HEK293 (cell line): Measurements from ENCODE around the gene HAO1.

Experiments used
- KLF7 ChIP-seq: fragments of 450-650 bp; formaldehyde crosslinking; IDR thresholded peaks from 2 replicates; pipeline ENCODE4 v1.5.1; 2016; ENCODE audit warnings: missing biosample characterization, missing genetic modification characterization, borderline replicate concordance
- OSR2 ChIP-seq: fragments of 450-650 bp; formaldehyde crosslinking; IDR thresholded peaks from 2 replicates; pipeline ENCODE4 v1.5.1; 2016; ENCODE audit warnings: missing biosample characterization, missing genetic modification characterization
- SETDB1 ChIP-seq: IDR thresholded peaks from one replicate; pipeline ENCODE4 v1.6.1; 2017; ENCODE audit warnings: mild to moderate bottlenecking, low read length, moderate library complexity, mixed read lengths; ENCODE audit not compliant: insufficient read length
- SP7 ChIP-seq: fragments of 450-650 bp; formaldehyde crosslinking; IDR thresholded peaks from 2 replicates; pipeline ENCODE4 v1.5.1; 2016; ENCODE audit warnings: missing biosample characterization, missing genetic modification characterization
- ZEB2 ChIP-seq: fragments of 450-650 bp; formaldehyde crosslinking; IDR thresholded peaks from 2 replicates; pipeline ENCODE4 v1.5.1; 2016; ENCODE audit warnings: missing biosample characterization, missing genetic modification characterization
- ZFP37 ChIP-seq: fragments of 450-650 bp; formaldehyde crosslinking; IDR thresholded peaks from 2 replicates; pipeline ENCODE4 v1.5.1; 2016; ENCODE audit warnings: missing biosample characterization, missing genetic modification characterization
- ZNF133 ChIP-seq: fragments of 450-650 bp; formaldehyde crosslinking; IDR thresholded peaks from 2 replicates; pipeline ENCODE4 v1.5.1; 2016; ENCODE audit warnings: missing biosample characterization, missing genetic modification characterization
- ZNF2 ChIP-seq: fragments of 450-650 bp; formaldehyde crosslinking; IDR thresholded peaks from 2 replicates; pipeline ENCODE4 v1.5.1; 2016; ENCODE audit warnings: missing biosample characterization, missing genetic modification characterization
- ZNF530 ChIP-seq: fragments of 450-650 bp; formaldehyde crosslinking; IDR thresholded peaks from 2 replicates; pipeline ENCODE4 v1.5.1; 2016; ENCODE audit warnings: low read depth, missing biosample characterization, missing genetic modification characterization
- ZNF561 ChIP-seq: fragments of 450-650 bp; IDR thresholded peaks from 2 replicates; pipeline ENCODE4 v1.5.1; 2018; ENCODE audit warnings: missing biosample characterization, missing genetic modification characterization, borderline replicate concordance
- ZNF837 ChIP-seq: fragments of 450-650 bp; formaldehyde crosslinking; IDR thresholded peaks from 2 replicates; pipeline ENCODE4 v1.5.1; 2016; ENCODE audit warnings: missing biosample characterization, missing genetic modification characterization
- ZSCAN4 ChIP-seq: fragments of 450-650 bp; formaldehyde crosslinking; IDR thresholded peaks from 2 replicates; pipeline ENCODE4 v1.5.1; 2017; ENCODE audit warnings: missing biosample characterization, missing genetic modification characterization
- TF ChIP-seq, protein P1 (sequence below): fragments of 450-650 bp; formaldehyde crosslinking; IDR thresholded peaks from 2 replicates; pipeline ENCODE4 v1.5.1; 2016; ENCODE audit warnings: missing biosample characterization, missing genetic modification characterization
- TF ChIP-seq, protein P2 (sequence below): fragments of 450-650 bp; formaldehyde crosslinking; IDR thresholded peaks from 2 replicates; pipeline ENCODE4 v1.5.1; 2016; ENCODE audit warnings: missing biosample characterization, missing genetic modification characterization

GRCh38 chr20:7908905-7909304 is 31.4 kb downstream of the HAO1 start:
- TF ChIP-seq ZNF530 (no peak), SETDB1 (no peak), ZNF2 (tag by site-specific recombination) (no peak), ZNF561 (no peak), ZSCAN4 (no peak), ZFP37 (tag by site-specific recombination) (no peak), ZNF837 (tag by site-specific recombination) (no peak), ZEB2 (tag by site-specific recombination) (no peak), ZNF133 (no peak), SP7 (tag by site-specific recombination) (no peak), OSR2 (tag by site-specific recombination) (no peak), KLF7 (tag by site-specific recombination) (no peak)
- TF ChIP-seq, protein P1, sequence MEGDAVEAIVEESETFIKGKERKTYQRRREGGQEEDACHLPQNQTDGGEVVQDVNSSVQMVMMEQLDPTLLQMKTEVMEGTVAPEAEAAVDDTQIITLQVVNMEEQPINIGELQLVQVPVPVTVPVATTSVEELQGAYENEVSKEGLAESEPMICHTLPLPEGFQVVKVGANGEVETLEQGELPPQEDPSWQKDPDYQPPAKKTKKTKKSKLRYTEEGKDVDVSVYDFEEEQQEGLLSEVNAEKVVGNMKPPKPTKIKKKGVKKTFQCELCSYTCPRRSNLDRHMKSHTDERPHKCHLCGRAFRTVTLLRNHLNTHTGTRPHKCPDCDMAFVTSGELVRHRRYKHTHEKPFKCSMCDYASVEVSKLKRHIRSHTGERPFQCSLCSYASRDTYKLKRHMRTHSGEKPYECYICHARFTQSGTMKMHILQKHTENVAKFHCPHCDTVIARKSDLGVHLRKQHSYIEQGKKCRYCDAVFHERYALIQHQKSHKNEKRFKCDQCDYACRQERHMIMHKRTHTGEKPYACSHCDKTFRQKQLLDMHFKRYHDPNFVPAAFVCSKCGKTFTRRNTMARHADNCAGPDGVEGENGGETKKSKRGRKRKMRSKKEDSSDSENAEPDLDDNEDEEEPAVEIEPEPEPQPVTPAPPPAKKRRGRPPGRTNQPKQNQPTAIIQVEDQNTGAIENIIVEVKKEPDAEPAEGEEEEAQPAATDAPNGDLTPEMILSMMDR (tag by site-specific recombination) = no peak
- TF ChIP-seq, protein P2, sequence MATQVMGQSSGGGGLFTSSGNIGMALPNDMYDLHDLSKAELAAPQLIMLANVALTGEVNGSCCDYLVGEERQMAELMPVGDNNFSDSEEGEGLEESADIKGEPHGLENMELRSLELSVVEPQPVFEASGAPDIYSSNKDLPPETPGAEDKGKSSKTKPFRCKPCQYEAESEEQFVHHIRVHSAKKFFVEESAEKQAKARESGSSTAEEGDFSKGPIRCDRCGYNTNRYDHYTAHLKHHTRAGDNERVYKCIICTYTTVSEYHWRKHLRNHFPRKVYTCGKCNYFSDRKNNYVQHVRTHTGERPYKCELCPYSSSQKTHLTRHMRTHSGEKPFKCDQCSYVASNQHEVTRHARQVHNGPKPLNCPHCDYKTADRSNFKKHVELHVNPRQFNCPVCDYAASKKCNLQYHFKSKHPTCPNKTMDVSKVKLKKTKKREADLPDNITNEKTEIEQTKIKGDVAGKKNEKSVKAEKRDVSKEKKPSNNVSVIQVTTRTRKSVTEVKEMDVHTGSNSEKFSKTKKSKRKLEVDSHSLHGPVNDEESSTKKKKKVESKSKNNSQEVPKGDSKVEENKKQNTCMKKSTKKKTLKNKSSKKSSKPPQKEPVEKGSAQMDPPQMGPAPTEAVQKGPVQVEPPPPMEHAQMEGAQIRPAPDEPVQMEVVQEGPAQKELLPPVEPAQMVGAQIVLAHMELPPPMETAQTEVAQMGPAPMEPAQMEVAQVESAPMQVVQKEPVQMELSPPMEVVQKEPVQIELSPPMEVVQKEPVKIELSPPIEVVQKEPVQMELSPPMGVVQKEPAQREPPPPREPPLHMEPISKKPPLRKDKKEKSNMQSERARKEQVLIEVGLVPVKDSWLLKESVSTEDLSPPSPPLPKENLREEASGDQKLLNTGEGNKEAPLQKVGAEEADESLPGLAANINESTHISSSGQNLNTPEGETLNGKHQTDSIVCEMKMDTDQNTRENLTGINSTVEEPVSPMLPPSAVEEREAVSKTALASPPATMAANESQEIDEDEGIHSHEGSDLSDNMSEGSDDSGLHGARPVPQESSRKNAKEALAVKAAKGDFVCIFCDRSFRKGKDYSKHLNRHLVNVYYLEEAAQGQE (tag by site-specific recombination) = no peak
